Epidermal melanocyte (primary cell): Measurements from ENCODE around the gene KLHL13.
"Not testable (repeated sequence)": the region's sequence is repeated elsewhere in the genome, so short reads cannot be mapped to it uniquely, and the experiment has no call there.

Experiments
- DNase-seq: peaks from one replicate; pipeline ENCODE4 v3.0.0; 2011; ENCODE audit warnings: low spot score; ENCODE audit not compliant: insufficient read length

KLHL13 gene

GRCh38 chrX:118116713-118117550 is at the start of gene KLHL13:
Gene KLHL13 (minus strand): TSS chrX:118116810. CDS start chrX:118028473, 88,337 bp downstream.
- DNase-seq: peak; percentile 21

GRCh38 chrX:118164138-118164537 is 47.5 kb upstream of the KLHL13 start:
- no peak for DNase-seq

- DNase-seq: no peak
These were observed 40.5 kb upstream of the KLHL13 start for GRCh38 chrX:118156953-118157608.

- no peak for DNase-seq
These were observed 39.8 kb upstream of the KLHL13 start for GRCh38 chrX:118156254-118156952.

GRCh38 chrX:118153270-118153669 is 36.7 kb upstream of the KLHL13 start:
- DNase-seq: no peak

GRCh38 chrX:118152721-118153120 is 36.1 kb upstream of the KLHL13 start:
- no peak for DNase-seq

GRCh38 chrX:118148737-118149136 is 32.1 kb upstream of the KLHL13 start:
- no peak for DNase-seq

GRCh38 chrX:118147771-118148170 is 31.2 kb upstream of the KLHL13 start:
- not testable (repeated sequence) for DNase-seq

GRCh38 chrX:118143578-118143977 is 27.0 kb upstream of the KLHL13 start:
- no peak for DNase-seq

- no peak for DNase-seq
These were observed 14.7 kb upstream of the KLHL13 start for GRCh38 chrX:118131336-118131735.

- no peak for DNase-seq
These were observed 13.1 kb upstream of the KLHL13 start for GRCh38 chrX:118129681-118130080.

- no peak for DNase-seq
These were observed 12.1 kb upstream of the KLHL13 start for GRCh38 chrX:118128724-118129123.

GRCh38 chrX:118126286-118126685 is 9.7 kb upstream of the KLHL13 start:
- DNase-seq: no peak

- DNase-seq: not testable (repeated sequence)
These were observed 7.6 kb upstream of the KLHL13 start for GRCh38 chrX:118124243-118124642.

- DNase-seq: no peak
These were observed 1.1 kb upstream of the KLHL13 start for GRCh38 chrX:118117741-118118140.

GRCh38 chrX:118115953-118116712 is 477 bp downstream of the KLHL13 start:
- no peak for DNase-seq

- no peak for DNase-seq
These were observed 1.6 kb downstream of the KLHL13 start for GRCh38 chrX:118114971-118115370.

- DNase-seq: no peak
These were observed 7.5 kb downstream of the KLHL13 start for GRCh38 chrX:118109065-118109464.

GRCh38 chrX:118108304-118108703 is 8.3 kb downstream of the KLHL13 start:
- no peak for DNase-seq

GRCh38 chrX:118100091-118100490 is 16.5 kb downstream of the KLHL13 start:
- no peak for DNase-seq

- no peak for DNase-seq
These were observed 28.5 kb downstream of the KLHL13 start for GRCh38 chrX:118088084-118088483.
